Activated T-cell treated with anti-CD3 and anti-CD28 coated beads for 1 hour (primary cell): Measurements from ENCODE around the gene CPTP.
"Not testable (repeated sequence)": the region's sequence is repeated elsewhere in the genome, so short reads cannot be mapped to it uniquely, and the experiment has no call there.

Experiments used
- DNase-seq: peaks from one replicate; pipeline ENCODE4 v3.0.0-alpha.2; 2020; ENCODE audit warnings: low read depth

The CPTP gene

DNA sequence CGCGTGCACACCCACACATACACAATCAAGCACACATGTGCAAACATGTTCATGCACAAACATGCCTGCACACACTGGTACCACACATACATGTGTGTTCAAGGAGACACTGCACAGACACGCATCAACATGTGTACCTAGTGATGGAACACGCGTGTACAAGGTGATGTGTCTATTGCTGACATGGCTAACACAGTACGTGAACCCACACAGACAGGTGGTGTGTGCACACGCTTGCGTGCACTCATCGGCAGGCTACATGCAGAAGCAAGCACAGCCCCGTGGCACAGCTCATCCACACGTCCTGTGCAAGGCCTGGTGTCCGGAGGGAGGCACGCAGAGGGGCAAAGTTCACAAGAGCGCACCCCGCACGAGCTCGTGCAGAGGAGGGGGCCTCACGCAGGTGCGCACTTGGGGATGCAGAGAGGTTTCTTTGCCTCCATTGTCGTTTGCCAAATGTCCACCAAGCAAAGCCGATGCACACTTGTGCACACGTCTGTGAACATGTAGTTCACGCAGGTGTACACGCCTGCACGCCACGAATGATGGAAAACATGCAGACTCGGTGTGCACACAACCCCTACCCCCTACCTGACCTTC, 17.8 kb upstream of the CPTP start:
- no peak for DNase-seq

DNA sequence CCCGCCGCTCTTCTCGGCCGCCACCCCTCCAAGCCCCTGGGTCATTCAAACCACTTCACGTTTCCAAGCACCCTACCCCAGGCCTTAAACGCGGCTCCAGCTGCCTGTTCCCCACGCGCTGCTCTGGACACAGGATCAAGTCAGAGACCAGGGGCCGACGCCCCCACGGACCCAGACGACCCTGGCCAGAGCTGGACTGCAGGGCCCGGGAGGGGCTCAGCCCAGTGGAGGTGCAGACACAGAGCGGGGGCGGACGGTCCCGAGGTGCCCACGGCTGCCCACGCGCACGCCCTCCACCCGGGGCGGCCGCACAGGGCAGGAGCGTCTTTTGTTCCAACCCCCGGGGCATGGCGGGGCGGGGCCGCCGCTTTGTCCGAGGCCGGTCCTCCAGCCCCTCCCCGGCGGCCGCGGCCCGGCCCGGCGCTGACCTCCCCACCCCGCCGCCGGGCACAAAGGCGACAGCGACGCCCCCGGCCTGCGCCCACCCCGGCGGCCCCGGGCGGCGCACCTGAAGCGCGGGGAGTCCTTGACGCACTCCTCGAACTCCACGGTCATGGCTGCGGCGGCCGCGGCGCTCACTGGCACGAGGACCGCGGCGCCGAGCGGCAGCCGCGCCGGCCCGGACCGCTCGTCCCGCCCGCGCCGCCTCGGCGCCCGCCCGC, 17.2 kb upstream of the CPTP start:
- no peak for DNase-seq

DNA sequence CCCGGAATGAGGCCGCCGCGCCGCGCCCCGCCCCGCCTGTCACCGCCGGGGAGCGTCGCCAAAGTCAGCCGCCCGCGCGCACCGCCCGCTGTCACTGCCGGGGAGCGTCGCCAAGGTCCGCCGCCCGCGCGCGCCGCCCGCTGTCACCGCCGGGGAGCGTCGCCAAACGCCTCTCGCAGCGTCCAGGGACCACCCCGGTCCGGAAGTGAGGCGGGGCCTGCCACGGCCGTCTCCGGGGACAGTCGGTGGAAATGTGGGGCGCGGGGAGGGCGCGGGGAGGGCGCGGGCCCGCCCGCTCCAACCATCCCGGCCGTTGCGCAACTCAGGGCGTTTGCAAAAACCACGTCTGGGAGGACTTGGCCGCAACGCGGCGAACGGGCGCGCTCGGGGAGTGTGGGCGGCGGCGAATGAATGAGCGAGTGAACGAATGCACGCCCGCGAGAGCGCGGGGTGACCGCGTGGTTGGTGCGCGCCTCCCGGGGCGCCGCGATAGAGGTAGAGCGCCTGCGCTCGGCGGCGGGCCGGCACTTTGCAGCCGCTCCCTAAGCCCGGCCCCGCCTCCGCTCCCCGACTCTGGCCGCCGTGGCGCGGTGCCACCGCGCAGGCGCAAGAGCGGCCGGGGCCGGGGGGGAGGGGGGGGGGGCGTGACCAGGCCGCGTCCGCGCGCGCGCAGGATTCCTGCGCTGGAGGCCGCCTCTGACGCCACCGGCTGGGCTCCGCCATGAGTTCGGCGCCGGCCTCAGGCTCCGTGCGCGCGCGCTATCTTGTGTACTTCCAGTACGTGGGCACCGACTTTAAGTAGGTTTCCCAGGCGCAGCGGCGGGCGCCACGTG, 16.5 kb upstream of the CPTP start, which contains the start of the genes ACAP3 and PUSL1:
Gene ACAP3 (minus strand): TSS at position 8 of the 833 bp plus-strand sequence. CDS start 115 bp downstream, outside the sequence.
Gene PUSL1 (plus strand): TSS at position 675 of the 833 bp plus-strand sequence. CDS start 47 bp downstream, at position 722.
- DNase-seq: peak; percentile 77

DNA sequence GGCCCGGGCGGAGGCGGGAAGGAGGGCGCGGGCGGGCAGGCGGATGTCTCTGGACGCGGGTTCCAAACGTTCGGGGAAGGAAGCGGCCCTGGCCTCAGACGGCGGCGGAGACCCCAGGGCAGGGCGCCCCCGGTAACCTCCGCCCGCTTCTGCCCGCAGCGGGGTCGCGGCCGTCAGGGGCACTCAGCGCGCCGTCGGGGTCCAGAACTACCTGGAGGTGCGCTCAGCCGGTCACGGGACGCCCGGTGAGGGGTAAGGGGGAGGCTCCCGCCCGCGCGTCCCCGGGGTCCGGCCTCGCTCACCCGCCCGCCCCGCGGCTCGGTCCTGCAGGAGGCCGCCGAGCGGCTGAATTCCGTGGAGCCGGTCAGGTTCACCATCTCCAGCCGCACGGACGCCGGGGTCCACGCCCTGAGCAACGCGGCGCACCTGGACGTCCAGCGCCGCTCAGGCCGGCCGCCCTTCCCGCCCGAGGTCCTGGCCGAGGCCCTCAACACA, 15.8 kb upstream of the CPTP start:
- DNase-seq: no peak

DNA sequence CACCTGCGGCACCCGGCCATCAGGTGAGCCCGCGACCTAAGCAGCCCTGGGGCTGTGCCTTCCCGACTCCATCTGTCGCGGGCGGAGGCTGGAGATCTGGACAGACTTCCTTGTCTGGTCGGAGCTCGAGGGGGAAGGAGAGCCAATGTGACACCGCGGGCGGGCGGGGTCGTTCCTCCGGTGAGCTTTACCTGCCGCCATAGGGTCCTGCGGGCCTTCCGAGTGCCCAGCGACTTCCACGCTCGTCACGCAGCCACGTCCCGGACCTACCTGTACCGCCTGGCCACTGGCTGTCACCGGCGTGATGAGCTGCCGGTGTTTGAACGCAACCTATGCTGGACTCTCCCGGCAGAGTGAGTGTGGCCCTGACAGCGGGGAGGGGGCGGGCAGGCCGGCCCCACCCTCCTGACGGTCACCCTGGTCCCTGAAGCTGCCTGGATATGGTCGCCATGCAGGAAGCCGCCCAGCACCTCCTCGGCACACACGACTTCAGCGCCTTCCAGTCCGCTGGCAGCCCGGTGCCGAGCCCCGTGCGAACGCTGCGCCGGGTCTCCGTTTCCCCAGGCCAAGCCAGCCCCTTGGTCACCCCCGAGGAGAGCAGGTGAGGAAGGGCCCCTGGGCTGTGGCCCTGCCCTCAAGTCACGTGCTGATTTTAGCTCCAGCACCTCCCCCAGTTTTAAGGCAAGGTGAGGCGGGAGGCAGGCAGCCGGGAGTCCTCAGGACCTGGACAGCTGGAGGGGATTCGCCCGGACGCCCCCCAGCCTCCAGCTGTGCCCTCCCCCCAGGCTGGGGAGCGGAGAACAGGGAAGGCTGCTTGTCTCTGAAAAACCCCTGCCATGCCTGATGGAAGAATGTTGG, 15.1 kb upstream of the CPTP start:
- no peak for DNase-seq

DNA sequence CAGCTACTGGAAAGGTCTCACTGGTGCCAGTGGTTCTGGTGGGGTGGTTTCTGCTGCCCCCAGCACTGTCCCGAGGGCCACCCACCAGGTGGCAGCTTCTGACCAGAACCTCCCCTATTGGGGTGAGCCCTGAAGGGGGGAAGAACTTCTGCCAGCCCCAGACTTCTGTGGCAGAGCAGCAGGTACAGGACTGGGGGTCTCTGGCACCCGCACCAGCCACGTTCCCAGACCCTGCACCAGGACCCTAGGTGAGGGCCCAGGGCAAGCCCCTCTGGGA, 14.6 kb upstream of the CPTP start:
- no peak for DNase-seq

DNA sequence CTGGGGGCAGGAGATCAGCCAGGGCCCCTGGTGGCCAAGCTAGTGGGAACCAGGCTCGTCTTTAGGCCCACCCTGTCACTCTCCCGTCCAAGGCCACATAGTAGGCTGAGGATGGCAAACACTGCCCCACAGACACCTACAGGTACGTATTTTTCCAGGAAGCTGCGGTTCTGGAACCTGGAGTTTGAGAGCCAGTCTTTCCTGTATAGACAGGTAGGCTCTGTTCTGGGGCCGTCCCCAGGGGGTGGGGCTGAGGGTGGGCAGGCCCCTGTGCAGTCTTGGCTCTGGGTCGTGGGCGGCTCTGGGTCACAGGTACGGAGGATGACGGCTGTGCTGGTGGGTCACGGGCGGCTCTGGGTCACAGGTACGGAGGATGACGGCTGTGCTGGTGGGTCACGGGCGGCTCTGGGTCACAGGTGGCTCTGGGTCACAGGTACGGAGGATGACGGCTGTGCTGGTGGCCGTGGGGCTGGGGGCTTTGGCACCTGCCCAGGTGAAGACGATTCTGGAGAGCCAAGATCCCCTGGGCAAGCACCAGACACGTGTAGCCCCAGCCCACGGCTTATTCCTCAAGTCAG, 14.0 kb upstream of the CPTP start:
- DNase-seq: no peak

DNA sequence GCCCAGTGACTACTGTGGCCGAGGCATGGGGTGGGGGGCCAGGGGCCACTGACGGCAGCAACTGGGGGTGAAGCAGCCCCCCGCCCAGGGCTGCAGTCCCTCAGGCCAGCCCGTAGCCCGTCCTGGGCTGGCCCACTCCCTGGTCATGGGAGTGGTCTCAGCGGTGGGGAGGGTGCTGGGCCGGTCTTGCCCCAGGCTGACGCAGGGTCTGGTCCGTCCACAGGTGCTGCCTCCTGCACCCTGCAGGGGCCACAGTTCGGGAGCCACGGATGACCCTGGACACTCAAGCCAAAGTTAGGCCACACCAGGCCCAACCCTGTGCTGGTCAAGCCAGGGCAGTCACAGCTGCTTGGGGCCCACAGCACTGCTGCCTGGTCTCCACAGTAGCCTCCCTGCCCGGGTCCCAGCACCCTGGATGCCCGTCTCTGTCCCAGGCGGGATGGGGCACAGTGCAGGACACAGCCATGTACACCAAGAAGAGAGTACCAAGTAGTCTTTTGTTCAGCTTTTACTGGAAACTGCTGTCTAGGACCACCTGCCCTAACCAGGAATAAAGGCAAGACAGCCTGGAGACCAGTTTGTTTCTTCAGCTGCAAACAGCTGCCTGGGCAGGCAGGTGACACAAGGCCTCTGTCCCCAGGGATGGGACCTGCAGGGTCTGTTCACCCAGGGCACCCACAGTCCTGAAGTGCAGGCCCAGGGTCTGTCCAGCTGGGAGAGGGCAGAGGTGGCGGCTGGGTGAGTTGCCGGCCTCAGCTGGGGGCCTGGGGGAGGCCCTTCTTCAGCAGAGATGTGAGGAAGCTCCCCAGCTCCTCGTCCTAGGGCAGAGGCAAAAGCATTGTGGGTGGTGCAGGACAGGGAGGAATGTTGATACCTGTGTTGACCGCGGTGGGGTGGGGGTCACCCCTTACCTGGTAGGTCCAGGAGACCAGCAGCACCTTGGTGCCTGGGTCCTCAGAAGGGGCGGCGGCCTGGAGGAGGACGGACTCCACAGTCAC, 13.2 kb upstream of the CPTP start:
- DNase-seq: no peak

DNA sequence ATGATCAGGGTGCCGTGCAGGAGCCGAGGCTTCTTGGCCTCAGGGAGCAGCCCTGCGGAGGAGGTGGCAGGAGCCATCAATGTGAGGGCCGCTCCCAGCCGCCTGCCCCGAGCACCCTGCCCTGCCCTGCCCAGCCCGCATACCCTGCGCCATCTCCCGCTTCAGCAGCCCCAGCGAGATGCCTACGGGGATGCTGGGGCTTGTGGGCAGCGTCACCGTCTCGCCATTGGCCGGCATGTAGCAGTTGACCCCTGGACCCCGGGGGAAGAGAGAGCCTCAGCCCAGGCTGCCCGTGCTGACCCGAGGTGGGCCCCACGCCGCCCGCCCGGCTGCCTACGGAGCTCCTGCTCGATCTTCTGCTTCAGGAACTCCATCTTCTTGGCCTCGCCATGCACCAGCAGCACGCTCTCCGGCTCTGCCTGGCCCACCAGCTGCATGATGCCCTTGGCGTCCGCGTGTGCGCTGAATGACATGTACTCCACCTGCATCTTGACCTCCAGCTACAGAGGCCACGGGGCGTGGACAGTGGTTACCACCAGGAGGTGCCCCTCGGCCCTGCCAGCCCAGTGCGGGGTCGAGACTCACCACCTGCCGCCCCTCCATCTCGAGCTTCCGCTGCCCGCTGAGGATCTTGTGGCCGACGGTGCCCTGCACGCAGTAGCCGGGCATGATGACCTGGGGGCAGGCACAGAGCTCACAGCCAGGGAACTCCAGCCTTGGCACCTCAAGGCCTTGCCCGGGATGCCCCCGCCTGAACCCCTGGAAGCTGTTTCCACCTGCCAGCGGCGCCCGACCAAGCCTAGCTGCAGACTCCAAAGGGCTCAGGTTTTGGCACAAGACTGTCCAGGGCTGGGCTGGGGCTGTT, 11.9 kb upstream of the CPTP start:
- no peak for DNase-seq

DNA sequence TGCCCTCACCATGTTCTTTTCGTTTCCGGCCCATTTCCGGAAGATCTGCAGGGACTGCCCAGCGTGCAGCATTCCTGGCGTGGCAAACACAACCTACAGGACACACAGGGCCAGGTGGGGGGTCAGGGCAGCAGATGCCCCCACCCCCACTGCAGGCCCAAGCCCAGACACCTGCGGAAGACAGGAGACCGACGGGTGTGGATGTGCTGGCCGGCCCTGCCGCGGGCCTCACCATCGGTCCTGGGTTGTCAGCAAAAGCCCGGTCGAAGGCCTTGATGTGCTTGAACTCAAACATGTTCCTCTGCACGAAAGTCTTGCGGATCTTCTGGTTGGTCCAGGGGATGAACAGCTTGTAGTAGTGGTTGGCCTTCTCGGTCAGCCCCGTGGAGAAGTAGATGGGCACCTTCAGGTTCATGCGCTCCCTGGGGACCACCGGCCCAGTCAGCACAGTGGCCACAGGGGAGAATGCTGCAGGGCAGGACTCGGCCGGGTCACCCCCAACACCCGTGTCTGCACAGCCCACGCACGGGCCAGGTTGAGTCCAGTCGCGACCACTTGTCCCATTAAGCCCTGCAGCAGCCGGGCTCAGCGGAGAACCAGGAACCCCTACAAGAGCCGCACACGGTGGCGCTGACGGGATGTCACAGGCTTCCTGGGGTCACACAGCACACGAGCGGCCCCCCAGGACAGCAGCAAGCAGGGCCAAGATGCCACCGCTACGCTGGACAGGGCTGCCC, 10.9 kb upstream of the CPTP start:
- no peak for DNase-seq

DNA sequence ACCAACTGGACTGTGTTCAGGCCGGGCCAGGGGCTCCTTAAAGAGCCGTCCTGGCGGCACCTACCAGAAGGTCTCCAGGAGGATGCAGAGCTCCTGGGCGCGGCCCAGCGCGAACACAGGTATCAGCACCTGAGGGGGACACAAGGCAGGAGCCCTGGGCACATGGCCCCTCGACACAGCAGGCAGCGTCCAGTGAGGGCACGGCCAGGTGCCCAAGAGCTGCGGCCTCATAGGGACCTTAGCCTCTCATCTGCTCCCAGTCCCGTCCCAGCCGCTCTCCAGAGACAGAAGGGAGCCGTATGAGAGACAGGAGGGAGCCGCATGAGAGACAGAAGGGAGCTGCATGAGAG, 10.4 kb upstream of the CPTP start:
- no peak for DNase-seq

DNA sequence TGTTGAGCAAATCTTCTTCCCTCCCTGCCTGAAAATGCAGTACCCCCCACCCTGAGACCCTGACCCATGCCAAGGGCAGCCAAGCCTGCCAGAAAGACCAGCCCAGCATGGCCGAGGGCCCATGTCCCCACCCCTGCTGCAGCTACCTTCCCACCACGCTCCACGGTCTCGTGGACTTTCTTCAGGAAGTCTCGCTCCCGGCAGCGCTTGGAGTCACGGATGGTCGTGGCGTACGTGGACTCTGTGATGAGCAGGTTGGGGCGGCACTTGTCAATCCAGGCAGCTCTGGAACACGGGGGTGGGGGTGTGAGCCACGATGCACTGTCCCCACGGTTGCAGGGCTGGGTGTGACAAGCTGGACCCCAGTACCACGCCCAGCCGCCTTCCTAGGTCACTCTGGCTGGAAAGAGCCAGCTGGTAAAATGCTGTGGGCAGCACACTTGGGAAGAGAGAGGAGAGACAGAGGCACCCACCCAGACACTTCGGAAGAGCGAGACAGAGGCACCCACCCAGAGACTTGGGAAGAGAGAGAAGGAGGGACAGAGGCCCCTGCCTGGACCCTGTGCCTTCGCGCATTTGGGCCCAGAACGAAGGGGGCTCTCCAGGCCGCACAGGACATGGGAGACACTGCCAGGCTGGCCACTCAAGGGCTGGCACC, 9.8 kb upstream of the CPTP start:
- no peak for DNase-seq

DNA sequence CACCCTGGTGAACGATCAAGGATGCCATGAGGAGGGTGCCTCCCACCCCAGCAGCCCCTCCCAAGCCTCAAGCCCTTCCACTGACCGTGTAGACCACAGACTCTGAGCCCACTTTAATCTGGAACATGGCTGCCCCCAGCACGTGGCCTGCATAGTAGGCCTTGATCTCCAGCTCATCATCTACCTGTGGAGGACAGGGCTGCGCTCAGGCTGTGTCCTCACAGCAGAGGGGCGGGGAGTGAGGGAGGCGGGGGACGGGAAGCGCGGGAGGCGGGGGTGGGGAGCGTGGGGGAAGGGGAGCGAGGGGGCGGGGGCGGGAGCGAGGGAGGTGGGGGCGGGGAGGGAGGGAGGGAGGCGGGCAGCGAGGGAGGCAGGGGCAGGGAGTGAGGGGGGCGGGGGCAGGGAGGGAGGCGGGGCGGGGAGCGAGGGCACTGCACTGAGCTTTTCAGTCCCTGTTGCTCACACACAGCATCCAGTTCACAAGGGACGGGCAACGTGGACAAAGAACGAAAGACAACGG, 9.1 kb upstream of the CPTP start:
- DNase-seq: no peak

DNA sequence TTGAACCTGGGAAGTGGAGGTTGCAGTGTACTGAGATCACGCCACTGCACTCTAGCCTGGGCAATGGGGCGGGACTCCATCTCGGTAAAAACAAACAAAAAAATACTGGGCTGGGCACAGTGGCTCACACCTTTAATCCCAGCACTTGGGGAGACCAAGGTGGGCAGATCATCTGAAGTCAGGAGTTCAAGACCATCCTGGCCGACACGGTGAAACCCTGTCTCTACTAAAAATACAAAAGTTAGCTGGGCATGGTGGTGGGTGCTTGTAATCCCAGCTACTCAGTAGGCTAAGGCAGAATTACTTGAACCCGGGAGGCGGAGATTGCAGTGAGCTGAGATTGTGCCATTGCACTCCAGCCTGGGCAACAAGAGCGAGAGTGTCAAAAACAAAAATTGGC, 8.4 kb upstream of the CPTP start:
- not testable (repeated sequence) for DNase-seq

DNA sequence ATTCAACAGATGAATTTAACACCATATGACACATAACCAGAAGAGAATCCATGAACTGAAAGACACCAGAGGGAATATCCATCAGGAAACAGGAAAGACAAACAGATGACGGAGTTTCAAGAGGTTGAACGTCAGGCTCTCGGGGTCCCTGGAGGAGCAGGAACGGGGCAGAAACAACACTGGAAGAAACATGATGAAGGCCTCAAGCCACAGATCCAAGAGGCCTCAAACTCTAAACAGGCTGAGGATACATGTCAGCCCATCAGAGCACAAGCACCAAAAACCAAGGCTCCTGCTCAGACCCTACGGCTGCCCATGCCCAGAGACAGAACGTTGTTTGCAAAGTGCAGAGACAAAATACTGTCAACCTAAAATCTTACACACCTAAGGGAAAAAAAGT, 7.2 kb upstream of the CPTP start:
- DNase-seq: no peak

DNA sequence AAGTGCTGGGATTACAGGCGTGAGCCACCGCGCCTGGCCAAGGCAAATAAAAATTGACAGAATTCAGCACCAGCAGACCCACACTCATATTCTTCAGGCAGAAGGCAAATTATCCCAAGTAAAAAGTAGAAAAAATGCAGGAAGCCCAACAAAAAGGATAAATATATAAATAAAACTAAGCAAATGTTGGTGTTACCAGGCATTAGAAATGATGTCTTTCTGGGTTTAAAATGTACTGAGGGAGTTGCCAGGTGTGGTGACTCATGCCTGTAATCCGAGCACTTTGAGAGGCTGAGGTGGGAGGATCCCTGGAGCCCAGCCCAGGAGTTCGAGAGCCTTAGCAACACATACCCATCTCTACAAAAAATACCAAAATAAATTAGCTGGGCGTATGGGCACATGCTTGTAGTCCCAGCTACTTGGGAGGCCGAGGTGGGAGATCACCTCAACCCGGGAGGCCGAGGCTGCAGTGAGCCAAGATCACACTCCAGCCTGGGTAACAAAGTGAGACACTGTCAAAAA, 6.4 kb upstream of the CPTP start:
- DNase-seq: no peak

DNA sequence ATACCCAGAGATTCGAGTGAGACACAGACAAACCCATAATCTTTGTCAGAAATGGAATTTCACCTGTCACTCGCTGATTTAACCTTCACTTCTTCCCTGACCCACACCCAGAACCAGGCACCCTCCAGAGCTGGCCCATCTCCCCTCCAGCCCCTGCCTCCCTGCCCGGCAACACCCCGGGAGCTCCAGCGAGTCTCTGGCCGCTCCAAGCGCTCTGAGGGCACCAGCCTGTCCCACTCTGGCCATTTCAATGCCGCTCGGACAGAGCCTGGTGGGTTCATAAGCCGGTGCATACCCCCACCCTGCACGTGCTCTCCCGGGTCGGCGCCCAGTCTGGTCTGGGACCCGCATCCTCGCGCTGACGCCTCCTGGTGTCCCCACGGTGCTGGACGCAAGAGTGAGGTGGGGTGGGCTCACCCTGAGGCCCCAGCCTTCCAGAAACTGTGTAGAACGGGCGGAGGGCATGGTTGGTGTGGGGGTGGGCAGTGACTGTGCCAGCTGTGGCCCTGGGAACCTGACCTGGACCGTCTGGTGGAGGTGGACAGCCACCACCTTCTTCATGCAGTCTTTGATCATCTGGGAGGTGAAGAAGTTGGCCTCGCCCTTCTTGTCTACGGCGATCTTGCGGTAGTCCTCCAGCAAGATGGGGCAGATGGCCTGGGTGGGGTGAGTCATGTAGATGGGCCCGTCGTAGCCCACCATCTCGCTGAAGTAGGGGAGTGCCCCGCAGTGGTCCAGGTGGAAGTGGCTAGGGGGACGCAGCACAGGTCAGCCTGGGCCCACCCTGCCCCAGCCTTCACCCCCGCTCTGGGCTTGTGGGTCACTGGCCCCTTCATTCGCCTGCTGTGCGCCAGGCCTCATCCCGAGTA, 5.6 kb upstream of the CPTP start:
- no peak for DNase-seq
